T-cell (primary cell): ENCODE data around the gene KIF5C. TPM values are rescaled to one million over a fixed set of nuclear protein-coding genes. Genes with fewer than 3 reads are reported as not detected.

Source experiments
- ATAC-seq, 4 experiments: fragments of 200-7000 bp in 3 of 4; fragments of 150-1000 bp in 1 of 4; cut with Tn5 transposase; replicated peaks in 1 of 4; 1 replicate in 3 of 4; 2 replicates in 1 of 4; pipeline ENCODE4 v1.10.0; 2021; ENCODE audit warnings: moderate library complexity in 3 of 4, mild to moderate bottlenecking in 2 of 4, moderate number of reproducible peaks in 1 of 4
- CTCF ChIA-PET, 2 donors: fragments of 300-600 bp; sonication (Branson Sonifier 250); formaldehyde crosslinking; loops; one replicate each; lab custom pipeline; 2022; ENCODE audit warnings: antibody characterized with exemption in 2 of 2; lab: Charles Lee
- POLR2A ChIA-PET, 2 donors: fragments of 300-600 bp; sonication (Branson Sonifier 250); formaldehyde crosslinking; loops; one replicate each; lab custom pipeline; 2022; ENCODE audit warnings: antibody characterized with exemption in 2 of 2; lab: Charles Lee
- DNase-seq, 35 experiments: peaks; one replicate each; pipeline versions ENCODE4 v3.0.0 to v3.0.0-alpha.2; 2013 to 2023
- H3K27ac ChIP-seq: one replicate; pipeline ENCODE4 v1.5.1; 2013; ENCODE audit warnings: low read length
- H3K27me3 ChIP-seq, 2 experiments: replicated peaks in 1 of 2; 1 replicate in 1 of 2; 2 replicates in 1 of 2; pipeline versions ENCODE4 v1.6.1 to v1.7.0; 2013; ENCODE audit warnings: low read length in 1 of 2, mixed read lengths in 1 of 2; ENCODE audit not compliant: control insufficient read depth in 2 of 2, insufficient read depth in 2 of 2; ENCODE audit errors: extremely low read depth in 1 of 2
- H3K36me3 ChIP-seq, 2 donors: 1 replicate in 1 of 2; 2 replicates in 1 of 2; pipeline versions ENCODE4 v1.6.1 to v1.7.0; 2013; ENCODE audit warnings: low read length in 1 of 2; ENCODE audit not compliant: control insufficient read depth in 2 of 2, insufficient read depth in 1 of 2; ENCODE audit errors: extremely low read depth in 1 of 2
- H3K4me1 ChIP-seq, 2 experiments: 1 replicate in 1 of 2; 2 replicates in 1 of 2; pipeline versions ENCODE4 v1.6.1 to v1.7.0; 2013; ENCODE audit warnings: low read length in 2 of 2, mixed read lengths in 1 of 2; ENCODE audit not compliant: insufficient read depth in 2 of 2, control insufficient read depth in 1 of 2; ENCODE audit errors: extremely low read depth in 1 of 2
- H3K4me3 ChIP-seq, 2 donors: 1 replicate in 1 of 2; 2 replicates in 1 of 2; pipeline versions ENCODE4 v1.5.1 to v1.7.0; 2013; ENCODE audit warnings: mild to moderate bottlenecking in 2 of 2, low read length in 1 of 2, moderate library complexity in 1 of 2; ENCODE audit not compliant: control insufficient read depth in 1 of 2; ENCODE audit errors: extremely low read depth in 1 of 2
- H3K9me3 ChIP-seq: 2 replicates; pipeline ENCODE4 v1.7.0; 2013
- H3K27ac Mint-ChIP-seq, 2 donors: one replicate each; pipeline ENCODE4 v1.8.0; 2020 to 2021; ENCODE audit warnings: mild to moderate bottlenecking in 2 of 2, mixed read lengths in 2 of 2
- H3K27me3 Mint-ChIP-seq, 2 donors: one replicate each; pipeline ENCODE4 v1.8.0; 2021 to 2022; ENCODE audit warnings: mixed read lengths in 2 of 2
- H3K36me3 Mint-ChIP-seq: one replicate; pipeline ENCODE4 v1.8.0; 2021; ENCODE audit warnings: mixed read lengths
- H3K4me1 Mint-ChIP-seq, 3 donors: one replicate each; pipeline ENCODE4 v1.8.0; 2020 to 2022; ENCODE audit warnings: mixed read lengths in 3 of 3, mild to moderate bottlenecking in 1 of 3
- H3K4me3 Mint-ChIP-seq, 3 donors: one replicate each; pipeline ENCODE4 v1.8.0; 2020 to 2022; ENCODE audit warnings: mild to moderate bottlenecking in 3 of 3, mixed read lengths in 3 of 3, moderate library complexity in 3 of 3
- H3K9me3 Mint-ChIP-seq, 3 donors: one replicate each; pipeline ENCODE4 v1.8.0; 2020 to 2022; ENCODE audit warnings: mixed read lengths in 3 of 3
- WGBS: methylation state at CpG from one replicate; pipeline ENCODE4 v1.1.5; 2013; ENCODE audit warnings: missing lambda C conversion rate; ENCODE audit not compliant: insufficient coverage; 5-methylcytosine and 5-hydroxymethylcytosine counted together
- total RNA-seq, 35 experiments: library from RNA in 6 of 35; stranded (reverse) in 6 of 35; fragments of 120-200 nt in 1 of 35; gene quantifications; one replicate each; pipeline versions ENCODE4 v1.2.1 to v1.2.4 and lab custom pipeline; 2013 to 2026

KIF5C gene
- total RNA-seq, 5 donors from 2014 or later (not counting 1 experiment from before 2014, with no cell fraction given): 9.4 to 17.0 (median 14.7) TPM

DNA sequence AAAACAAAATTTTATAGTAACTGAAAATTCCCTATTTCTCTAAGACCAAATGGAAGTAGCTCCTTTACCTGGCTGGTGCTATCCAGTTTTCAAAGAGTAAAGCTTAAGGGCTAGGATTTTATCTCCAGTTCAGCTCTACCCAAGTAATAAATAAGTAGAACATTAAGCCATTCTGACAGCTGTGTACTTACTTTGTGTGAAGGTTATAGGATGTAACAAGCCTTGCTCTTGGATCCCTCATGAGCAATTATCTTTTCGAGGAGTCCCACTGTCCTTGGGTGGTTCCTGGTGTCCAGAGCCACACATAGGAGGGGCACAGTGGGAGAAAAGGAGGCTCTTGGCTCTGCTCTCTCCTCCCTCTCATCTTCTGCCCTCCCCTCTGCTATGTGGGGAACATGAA, 45.5 kb downstream of the KIF5C start:
- H3K27me3 ChIP-seq: no peaks in the 10 kb centered on the region
- Mint-ChIP-seq H3K4me1 (peaks cover 0 to 6% (median 0%) of the 10 kb centered on the region in 3 donors), H3K4me3 (no peak overlapping the region), H3K27ac (no peak overlapping the region), H3K9me3 (peaks cover 9 to 10% (median 10%) of the 10 kb centered on the region in 3 donors), H3K36me3 (peaks cover 17% of the 10 kb centered on the region), H3K27me3 (peaks cover 0 to 2% of the 10 kb centered on the region in 2 donors)
- DNase-seq (no peak), ATAC-seq (no peak)
- WGBS: no CpG with 5 or more reads among the region's 1 CpG
- H3K27ac ChIP-seq: no peak overlapping the region
- H3K4me3 ChIP-seq: no peak overlapping the region
- H3K9me3 ChIP-seq: no peaks in the 10 kb centered on the region
- ChIA-PET CTCF (no interaction called here), POLR2A (no interaction called here)
- no peaks in the 10 kb centered on the region for H3K4me1 ChIP-seq
- H3K36me3 ChIP-seq: no peaks in the 10 kb centered on the region

GRCh38 chr2:148922062-148922461, 47.0 kb downstream of the KIF5C start:
- no peaks in the 10 kb centered on the region for H3K27me3 ChIP-seq
- DNase-seq (no peak), ATAC-seq (no peak)
- WGBS: 96% methylated on average over 3 of the region's 5 CpGs
- no peaks in the 10 kb centered on the region for H3K36me3 ChIP-seq
- CTCF ChIA-PET: interaction anchor here in 1 of 2 donors (0.5 kb wide), 1 partner anchor 27 kb away, joined by 4 read pairs; no protein-coding TSS in a partner anchor
- peaks cover 21% of the 10 kb centered on the region for H3K36me3 Mint-ChIP-seq
- no peaks in the 10 kb centered on the region for H3K27me3 Mint-ChIP-seq
- peaks cover 11 to 19% (median 13%) of the 10 kb centered on the region in 3 donors for H3K4me1 Mint-ChIP-seq
- no peak overlapping the region for H3K4me3 Mint-ChIP-seq
- no peak overlapping the region for H3K27ac Mint-ChIP-seq
- H3K4me1 ChIP-seq: peaks cover 0 to 14% of the 10 kb centered on the region in 2 experiments
- POLR2A ChIA-PET: no interaction called here
- H3K9me3 Mint-ChIP-seq: peaks cover 9 to 10% (median 10%) of the 10 kb centered on the region in 3 donors
- no peaks in the 10 kb centered on the region for H3K9me3 ChIP-seq
- H3K27ac ChIP-seq: no peak overlapping the region
- no peak overlapping the region for H3K4me3 ChIP-seq

- Mint-ChIP-seq H3K27ac (no peak overlapping the region), H3K36me3 (peaks cover 21% of the 10 kb centered on the region), H3K4me1 (peaks cover 20 to 28% (median 21%) of the 10 kb centered on the region in 3 donors), H3K4me3 (no peak overlapping the region), H3K9me3 (peaks cover 9 to 10% (median 10%) of the 10 kb centered on the region in 3 donors), H3K27me3 (no peaks in the 10 kb centered on the region)
- ChIA-PET POLR2A (no interaction called here), CTCF (no interaction called here)
- Histone ChIP-seq H3K9me3 (no peaks in the 10 kb centered on the region), H3K27ac (no peak overlapping the region), H3K27me3 (no peaks in the 10 kb centered on the region), H3K36me3 (no peaks in the 10 kb centered on the region), H3K4me1 (peaks cover 0 to 18% of the 10 kb centered on the region in 2 experiments), H3K4me3 (no peak overlapping the region)
- ATAC-seq (no peak), DNase-seq (no peak)
- WGBS: no CpG with 5 or more reads among the region's 3 CpGs
These were observed 47.9 kb downstream of the KIF5C start for GRCh38 chr2:148922776-148923475.

DNA sequence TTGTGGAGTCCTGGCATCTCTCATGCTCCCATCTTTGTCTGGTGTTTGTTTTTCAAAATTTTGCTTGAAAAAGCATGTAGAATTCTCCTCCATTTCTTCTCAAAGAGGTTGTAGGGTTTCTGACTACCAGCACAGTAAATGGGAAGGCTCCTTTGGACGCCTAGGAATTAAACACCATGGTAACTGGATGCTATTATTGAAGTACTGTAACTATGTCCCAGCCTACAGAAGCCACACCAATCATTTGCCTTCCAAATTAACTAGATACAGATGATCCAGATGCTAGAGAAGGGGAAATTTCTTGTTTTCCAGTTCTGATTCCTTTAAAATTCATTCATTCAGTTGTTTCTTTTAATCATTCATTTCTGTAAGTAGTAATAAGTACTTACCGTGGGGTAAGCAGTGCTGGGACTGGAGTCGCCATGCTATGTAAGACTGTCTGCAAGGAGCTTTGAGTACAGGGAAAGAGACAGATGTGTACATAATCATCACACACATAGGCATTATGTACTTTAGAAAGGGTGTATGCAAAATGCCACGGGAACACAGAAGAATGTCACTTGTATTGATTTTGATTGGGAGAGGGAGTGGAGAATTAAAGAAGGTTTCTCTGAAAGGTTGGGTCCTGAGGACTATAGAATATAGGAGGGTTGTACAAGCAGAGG, 49.6 kb downstream of the KIF5C start:
- ChIA-PET POLR2A (no interaction called here), CTCF (no interaction called here)
- Mint-ChIP-seq H3K36me3 (peaks cover 12% of the 10 kb centered on the region), H3K27ac (peak overlapping the region in 1 of 2 donors; percentile 56), H3K4me3 (no peak overlapping the region), H3K27me3 (no peaks in the 10 kb centered on the region), H3K9me3 (no peaks in the 10 kb centered on the region), H3K4me1 (peaks cover 20 to 28% (median 21%) of the 10 kb centered on the region in 3 donors)
- Histone ChIP-seq H3K27ac (no peak overlapping the region), H3K4me3 (no peak overlapping the region), H3K36me3 (no peaks in the 10 kb centered on the region), H3K27me3 (no peaks in the 10 kb centered on the region), H3K4me1 (peaks cover 0 to 18% of the 10 kb centered on the region in 2 experiments), H3K9me3 (no peaks in the 10 kb centered on the region)
- DNase-seq (no peak), ATAC-seq (no peak)
- WGBS: no CpG with 5 or more reads among the region's 4 CpGs

DNA sequence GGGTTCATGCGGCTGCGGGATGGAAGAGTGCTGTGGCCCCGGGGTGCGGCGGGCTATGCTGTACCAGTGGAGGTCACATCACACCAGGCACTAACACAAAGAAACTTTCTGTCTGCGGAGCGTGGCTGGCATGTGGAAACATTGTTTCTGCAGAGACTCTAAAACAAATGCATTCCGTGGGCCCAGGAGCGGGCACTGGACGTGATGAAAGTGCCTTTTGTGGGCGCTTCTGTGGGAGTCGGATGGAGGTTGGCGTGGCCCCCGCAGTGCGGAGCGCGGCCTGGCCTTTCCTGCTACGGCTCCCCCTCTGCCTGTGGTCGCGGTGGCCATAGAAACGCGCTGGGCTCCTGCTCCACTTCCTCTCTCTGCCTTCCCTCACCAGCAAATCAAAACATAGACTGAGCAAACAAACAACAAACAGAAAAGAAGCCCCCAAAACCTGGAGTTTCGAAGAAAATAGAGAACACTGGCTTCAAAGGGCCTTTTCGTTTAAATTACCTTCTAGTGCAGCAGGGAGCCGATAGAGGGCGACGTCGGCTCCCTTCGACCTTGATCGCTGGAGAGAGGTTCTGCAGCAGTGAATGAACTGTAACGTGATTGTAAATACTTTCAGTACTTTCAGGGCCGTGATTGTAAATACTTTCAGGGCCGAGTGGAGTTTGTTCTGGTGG, 51.4 kb downstream of the KIF5C start:
- Histone ChIP-seq H3K27me3 (no peaks in the 10 kb centered on the region), H3K36me3 (no peaks in the 10 kb centered on the region), H3K4me1 (peaks cover 0 to 18% of the 10 kb centered on the region in 2 experiments), H3K27ac (peak overlapping the region; percentile 29), H3K9me3 (no peaks in the 10 kb centered on the region), H3K4me3 (peak overlapping the region in 1 of 2 donors; percentile 38)
- H3K4me1 Mint-ChIP-seq: peaks cover 20 to 28% (median 21%) of the 10 kb centered on the region in 3 donors
- ChIA-PET CTCF (interaction anchor here (0.9 to 1.7 kb wide), 5 partner anchors 10 to 660 kb away, joined by 3 to 7 read pairs (median 4); no protein-coding TSS in a partner anchor), POLR2A (interaction anchor here in 1 of 2 donors (0.6 kb wide), 1 partner anchor 270 kb away, joined by 3 read pairs; no protein-coding TSS in a partner anchor)
- DNase-seq: peak; percentile 14 to 70 (median 40)
- H3K27ac Mint-ChIP-seq: peak overlapping the region; percentile 87 to 92
- H3K9me3 Mint-ChIP-seq: no peaks in the 10 kb centered on the region
- WGBS: 58% methylated on average over 15 of the region's 33 CpGs
- peaks cover 17% of the 10 kb centered on the region for H3K36me3 Mint-ChIP-seq
- peak overlapping the region; percentile 81 for H3K4me3 Mint-ChIP-seq
- ATAC-seq: peak; percentile 77 to 88 (median 85)
- no peaks in the 10 kb centered on the region for H3K27me3 Mint-ChIP-seq

GRCh38 chr2:148926981-148927401, 52.0 kb downstream of the KIF5C start:
- peaks cover 0 to 18% of the 10 kb centered on the region in 2 experiments for H3K4me1 ChIP-seq
- Mint-ChIP-seq H3K4me1 (peaks cover 20 to 28% (median 21%) of the 10 kb centered on the region in 3 donors), H3K27ac (peak overlapping the region; percentile 87 to 92), H3K27me3 (no peaks in the 10 kb centered on the region), H3K9me3 (no peaks in the 10 kb centered on the region), H3K4me3 (peak overlapping the region; percentile 81), H3K36me3 (peaks cover 20% of the 10 kb centered on the region)
- peak; percentile 67 to 82 (median 78) for ATAC-seq
- ChIA-PET CTCF (interaction anchor here (0.9 to 1.7 kb wide), 5 partner anchors 10 to 660 kb away, joined by 3 to 7 read pairs (median 4); no protein-coding TSS in a partner anchor), POLR2A (interaction anchor here in 1 of 2 donors (0.6 kb wide), 1 partner anchor 270 kb away, joined by 3 read pairs; no protein-coding TSS in a partner anchor)
- H3K4me3 ChIP-seq: peak overlapping the region in 1 of 2 donors; percentile 38
- no peaks in the 10 kb centered on the region for H3K36me3 ChIP-seq
- no peaks in the 10 kb centered on the region for H3K27me3 ChIP-seq
- DNase-seq: peak in 20 of 35 experiments; percentile 2 to 44 (median 10)
- WGBS: 35% methylated on average over 9 of the region's 11 CpGs
- no peaks in the 10 kb centered on the region for H3K9me3 ChIP-seq
- peak overlapping the region; percentile 59 for H3K27ac ChIP-seq
